ENCODE measurements around the gene PTPRM. TPM values are rescaled to one million over a fixed set of nuclear protein-coding genes. Genes with fewer than 3 reads are reported as not detected.

PTPRM gene
- total RNA-seq, 1 donor from 2014 or later: 42.1 TPM

DNA sequence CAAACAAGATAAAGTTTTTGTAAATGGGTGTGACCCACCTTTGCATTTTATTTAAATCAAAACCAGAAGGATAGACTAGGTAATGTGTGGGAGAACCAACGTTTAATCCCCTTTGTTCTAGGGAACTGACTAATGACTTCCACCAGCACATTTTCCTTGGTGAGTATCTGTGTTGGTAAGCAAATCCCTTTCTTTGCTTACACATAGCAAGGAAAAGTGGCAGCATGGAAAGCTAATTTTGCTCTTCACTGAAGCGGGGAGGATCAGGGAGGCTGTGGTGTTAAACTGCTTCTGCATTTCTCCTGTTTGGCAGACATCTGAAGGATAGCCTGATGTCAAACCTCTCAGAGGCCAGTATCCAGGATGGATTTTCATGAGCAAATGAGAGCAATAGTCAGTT, 331.1 kb downstream of the PTPRM start:
- Histone ChIP-seq H3K27me3 (ENCODE audit: control insufficient read depth, insufficient read depth, low read length) (no peaks in the 10 kb centered on the region), H3K4me3 (ENCODE audit: low read depth, low read length) (no peak overlapping the region), H3K36me3 (ENCODE audit: control insufficient read depth, insufficient read depth, low read length) (no peaks in the 10 kb centered on the region)
- TF ChIP-seq CTCF (IDR thresholded peaks at IDR 0.05; ENCODE audit: insufficient read depth, low read length, severe bottlenecking): no peak
- DNase-seq (ENCODE audit: low read depth): no peak
- no peak for FAIRE-seq

- DNase-seq (ENCODE audit: low read depth): no peak
- Histone ChIP-seq H3K4me3 (ENCODE audit: low read depth, low read length) (no peak overlapping the region), H3K27me3 (ENCODE audit: control insufficient read depth, insufficient read depth, low read length) (no peaks in the 10 kb centered on the region), H3K36me3 (ENCODE audit: control insufficient read depth, insufficient read depth, low read length) (no peaks in the 10 kb centered on the region)
- TF ChIP-seq CTCF (IDR thresholded peaks at IDR 0.05; ENCODE audit: insufficient read depth, low read length, severe bottlenecking): no peak
- no peak for FAIRE-seq
These were observed 332.0 kb downstream of the PTPRM start for GRCh38 chr18:7899078-7899477.

DNA sequence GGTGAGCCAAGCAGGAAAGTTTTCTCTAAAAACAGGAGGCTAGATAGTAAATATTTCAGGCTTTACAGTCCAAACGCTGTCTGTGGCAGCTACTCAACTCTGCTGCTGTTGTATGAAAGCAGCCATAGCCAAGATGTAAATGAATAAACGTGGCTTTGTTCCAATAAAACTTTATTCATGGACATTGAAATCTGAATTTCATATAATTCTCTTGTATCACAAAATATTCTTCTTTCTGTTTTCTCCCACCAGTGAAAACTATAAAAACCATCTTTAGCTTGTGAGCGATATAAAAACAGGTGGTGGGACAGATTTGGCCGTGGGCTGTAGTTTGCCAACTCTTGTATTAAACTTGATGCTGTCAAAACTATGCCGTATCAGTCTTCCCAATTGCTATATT, 333.0 kb downstream of the PTPRM start:
- no peak for FAIRE-seq
- Histone ChIP-seq H3K27me3 (ENCODE audit: control insufficient read depth, insufficient read depth, low read length) (no peaks in the 10 kb centered on the region), H3K4me3 (ENCODE audit: low read depth, low read length) (no peak overlapping the region), H3K36me3 (ENCODE audit: control insufficient read depth, insufficient read depth, low read length) (no peaks in the 10 kb centered on the region)
- TF ChIP-seq CTCF (IDR thresholded peaks at IDR 0.05; ENCODE audit: insufficient read depth, low read length, severe bottlenecking): no peak
- no peak for DNase-seq (ENCODE audit: low read depth)

GRCh38 chr18:7901657-7902056, 334.5 kb downstream of the PTPRM start:
- Histone ChIP-seq H3K36me3 (ENCODE audit: control insufficient read depth, insufficient read depth, low read length) (no peaks in the 10 kb centered on the region), H3K4me3 (ENCODE audit: low read depth, low read length) (no peak overlapping the region), H3K27me3 (ENCODE audit: control insufficient read depth, insufficient read depth, low read length) (no peaks in the 10 kb centered on the region)
- TF ChIP-seq CTCF (IDR thresholded peaks at IDR 0.05; ENCODE audit: insufficient read depth, low read length, severe bottlenecking): no peak
- no peak for FAIRE-seq
- no peak for DNase-seq (ENCODE audit: low read depth)

- H3K4me3 ChIP-seq (ENCODE audit: low read depth, low read length): no peak overlapping the region
- no peaks in the 10 kb centered on the region for H3K36me3 ChIP-seq (ENCODE audit: control insufficient read depth, insufficient read depth, low read length)
- FAIRE-seq: no peak
- no peak for DNase-seq (ENCODE audit: low read depth)
- no peaks in the 10 kb centered on the region for H3K27me3 ChIP-seq (ENCODE audit: control insufficient read depth, insufficient read depth, low read length)
- TF ChIP-seq CTCF (IDR thresholded peaks at IDR 0.05; ENCODE audit: insufficient read depth, low read length, severe bottlenecking): no peak
These were observed 335.3 kb downstream of the PTPRM start for GRCh38 chr18:7902399-7902839.

- FAIRE-seq (no peak), DNase-seq (ENCODE audit: low read depth) (peak; percentile 64)
These were observed 337.4 kb downstream of the PTPRM start for GRCh38 chr18:7904529-7904928.

More at GRCh38 chr18:7904529-7904928, 337.4 kb downstream of the PTPRM start:
- Histone ChIP-seq H3K36me3 (ENCODE audit: control insufficient read depth, insufficient read depth, low read length) (no peaks in the 10 kb centered on the region), H3K4me3 (ENCODE audit: low read depth, low read length) (no peak overlapping the region), H3K27me3 (ENCODE audit: control insufficient read depth, insufficient read depth, low read length) (no peaks in the 10 kb centered on the region)
- TF ChIP-seq CTCF (IDR thresholded peaks at IDR 0.05; ENCODE audit: insufficient read depth, low read length, severe bottlenecking): no peak

Data from bronchial epithelial cell (primary cell).